GM23338 (cell line): ENCODE results near the gene LMO1.

Source experiments
- EZH2 ChIP-seq: fragments of 200-600 bp; sonication (generic); IDR thresholded peaks from one replicate; pipeline ENCODE4 v1.8.0; 2017; ENCODE audit warnings: antibody characterized with exemption, mild to moderate bottlenecking, low read depth; ENCODE audit not compliant: unreplicated experiment
- JUNB ChIP-seq: IDR thresholded peaks from one replicate; pipeline ENCODE4 v1.6.1; 2016; ENCODE audit warnings: antibody characterized with exemption; ENCODE audit not compliant: unreplicated experiment
- NANOG ChIP-seq: IDR thresholded peaks from 2 replicates; pipeline ENCODE4 v1.6.1; 2016; ENCODE audit warnings: antibody characterized with exemption, borderline replicate concordance
- POLR2AphosphoS5 ChIP-seq: IDR thresholded peaks from 2 replicates; pipeline ENCODE4 v1.6.1; 2016; ENCODE audit warnings: antibody characterized with exemption, low read depth
- TF ChIP-seq, protein P1 (sequence below), 2 experiments: fragments of 200-600 bp in 1 of 2; sonication (generic) in 1 of 2; conservative IDR thresholded peaks; 2 replicates each; pipeline versions ENCODE4 v1.5.1 to v1.6.1; 2016 to 2017; ENCODE audit warnings: antibody characterized with exemption in 2 of 2, low read depth in 2 of 2, mild to moderate bottlenecking in 2 of 2, moderate library complexity in 1 of 2
- TF ChIP-seq, protein P2 (sequence below): IDR thresholded peaks from one replicate; pipeline ENCODE4 v1.6.1; 2018; ENCODE audit warnings: antibody characterized with exemption; ENCODE audit not compliant: unreplicated experiment

DNA sequence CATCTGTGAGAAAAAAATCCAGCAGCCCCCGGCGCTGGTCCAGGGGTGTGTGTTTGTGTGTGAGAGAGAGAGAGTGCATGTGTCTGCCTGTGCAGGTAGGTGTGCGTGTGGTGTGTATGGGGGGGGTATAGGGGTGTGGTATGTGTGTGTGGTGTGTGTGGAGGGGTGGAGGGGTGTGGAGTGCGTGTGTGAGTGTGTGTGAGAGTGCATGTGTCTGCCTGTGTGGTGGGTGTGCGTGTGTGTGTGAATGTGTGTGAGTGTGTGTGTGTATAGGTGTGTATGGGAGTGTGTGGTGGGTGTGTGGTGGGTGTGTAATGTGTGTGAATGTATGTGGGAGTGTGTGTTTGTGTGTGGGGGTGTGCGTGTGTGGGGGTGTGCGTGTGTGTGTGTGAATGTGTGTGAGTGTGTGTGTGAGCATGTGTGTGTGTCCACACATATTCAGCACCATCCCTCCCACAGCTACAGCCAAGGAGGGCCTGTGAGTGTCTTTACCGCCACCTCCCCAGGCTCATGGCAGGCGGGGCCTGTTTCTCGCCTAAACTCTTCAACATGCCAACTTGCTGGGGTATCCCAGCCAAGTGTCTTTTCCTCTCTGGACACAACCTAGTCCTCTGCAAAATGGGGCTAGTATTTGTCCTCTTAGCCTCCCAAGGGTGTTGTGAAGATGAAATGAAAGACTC lies 11.9 kb downstream of the LMO1 start:
- TF ChIP-seq, protein P1, sequence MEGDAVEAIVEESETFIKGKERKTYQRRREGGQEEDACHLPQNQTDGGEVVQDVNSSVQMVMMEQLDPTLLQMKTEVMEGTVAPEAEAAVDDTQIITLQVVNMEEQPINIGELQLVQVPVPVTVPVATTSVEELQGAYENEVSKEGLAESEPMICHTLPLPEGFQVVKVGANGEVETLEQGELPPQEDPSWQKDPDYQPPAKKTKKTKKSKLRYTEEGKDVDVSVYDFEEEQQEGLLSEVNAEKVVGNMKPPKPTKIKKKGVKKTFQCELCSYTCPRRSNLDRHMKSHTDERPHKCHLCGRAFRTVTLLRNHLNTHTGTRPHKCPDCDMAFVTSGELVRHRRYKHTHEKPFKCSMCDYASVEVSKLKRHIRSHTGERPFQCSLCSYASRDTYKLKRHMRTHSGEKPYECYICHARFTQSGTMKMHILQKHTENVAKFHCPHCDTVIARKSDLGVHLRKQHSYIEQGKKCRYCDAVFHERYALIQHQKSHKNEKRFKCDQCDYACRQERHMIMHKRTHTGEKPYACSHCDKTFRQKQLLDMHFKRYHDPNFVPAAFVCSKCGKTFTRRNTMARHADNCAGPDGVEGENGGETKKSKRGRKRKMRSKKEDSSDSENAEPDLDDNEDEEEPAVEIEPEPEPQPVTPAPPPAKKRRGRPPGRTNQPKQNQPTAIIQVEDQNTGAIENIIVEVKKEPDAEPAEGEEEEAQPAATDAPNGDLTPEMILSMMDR (conservative IDR thresholded peaks at IDR 0.05; ENCODE audit: low read depth in 2 of 2), result no peak
- TF ChIP-seq POLR2AphosphoS5 (no peak), EZH2 (no peak), JUNB (no peak), NANOG (no peak)
- TF ChIP-seq, protein P2, sequence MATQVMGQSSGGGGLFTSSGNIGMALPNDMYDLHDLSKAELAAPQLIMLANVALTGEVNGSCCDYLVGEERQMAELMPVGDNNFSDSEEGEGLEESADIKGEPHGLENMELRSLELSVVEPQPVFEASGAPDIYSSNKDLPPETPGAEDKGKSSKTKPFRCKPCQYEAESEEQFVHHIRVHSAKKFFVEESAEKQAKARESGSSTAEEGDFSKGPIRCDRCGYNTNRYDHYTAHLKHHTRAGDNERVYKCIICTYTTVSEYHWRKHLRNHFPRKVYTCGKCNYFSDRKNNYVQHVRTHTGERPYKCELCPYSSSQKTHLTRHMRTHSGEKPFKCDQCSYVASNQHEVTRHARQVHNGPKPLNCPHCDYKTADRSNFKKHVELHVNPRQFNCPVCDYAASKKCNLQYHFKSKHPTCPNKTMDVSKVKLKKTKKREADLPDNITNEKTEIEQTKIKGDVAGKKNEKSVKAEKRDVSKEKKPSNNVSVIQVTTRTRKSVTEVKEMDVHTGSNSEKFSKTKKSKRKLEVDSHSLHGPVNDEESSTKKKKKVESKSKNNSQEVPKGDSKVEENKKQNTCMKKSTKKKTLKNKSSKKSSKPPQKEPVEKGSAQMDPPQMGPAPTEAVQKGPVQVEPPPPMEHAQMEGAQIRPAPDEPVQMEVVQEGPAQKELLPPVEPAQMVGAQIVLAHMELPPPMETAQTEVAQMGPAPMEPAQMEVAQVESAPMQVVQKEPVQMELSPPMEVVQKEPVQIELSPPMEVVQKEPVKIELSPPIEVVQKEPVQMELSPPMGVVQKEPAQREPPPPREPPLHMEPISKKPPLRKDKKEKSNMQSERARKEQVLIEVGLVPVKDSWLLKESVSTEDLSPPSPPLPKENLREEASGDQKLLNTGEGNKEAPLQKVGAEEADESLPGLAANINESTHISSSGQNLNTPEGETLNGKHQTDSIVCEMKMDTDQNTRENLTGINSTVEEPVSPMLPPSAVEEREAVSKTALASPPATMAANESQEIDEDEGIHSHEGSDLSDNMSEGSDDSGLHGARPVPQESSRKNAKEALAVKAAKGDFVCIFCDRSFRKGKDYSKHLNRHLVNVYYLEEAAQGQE, result no peak
